ENCODE measurements around the gene NXT1.

- TF ChIP-seq EZH2 (IDR thresholded peaks at IDR 0.05; ENCODE audit: low read depth, unreplicated experiment) (no peak), CTCF (conservative IDR thresholded peaks at IDR 0.05; ENCODE audit: low read depth in 2 of 2) (no peak), EZH2phosphoT487 (IDR thresholded peaks at IDR 0.05; ENCODE audit: unreplicated experiment) (no peak), POLR2AphosphoS5 (IDR thresholded peaks at IDR 0.05; ENCODE audit: low read depth) (no peak), NANOG (IDR thresholded peaks at IDR 0.05; ENCODE audit: borderline replicate concordance) (no peak), JUNB (IDR thresholded peaks at IDR 0.05; ENCODE audit: unreplicated experiment) (no peak)
Measured at GRCh38 chr20:23393996-23394775, 43.6 kb downstream of the NXT1 start.

All from GM23338 (cell line).